Stomach (tissue), 4 donors: Measurements from ENCODE around the gene ARL13B.

Source experiments
- EP300 ChIP-seq: sonication (generic); formaldehyde crosslinking; IDR thresholded peaks from one replicate; pipeline ENCODE4 v1.6.1; 2017; ENCODE audit warnings: antibody characterized with exemption
- POLR2A ChIP-seq, 4 donors: fragments of 450-650 bp; IDR thresholded peaks; one replicate each; pipeline ENCODE4 v1.6.1; 2016; ENCODE audit warnings: antibody characterized with exemption in 4 of 4, control low read depth in 2 of 4, mild to moderate bottlenecking in 1 of 4, moderate library complexity in 1 of 4
- TF ChIP-seq, protein P1 (sequence below), 7 experiments: fragments of 450-650 bp in 4 of 7; fragments of 200-600 bp in 3 of 7; sonication (generic) in 3 of 7; IDR thresholded peaks; one replicate each; pipeline ENCODE4 v1.5.1; 2016 to 2019; ENCODE audit warnings: antibody characterized with exemption in 7 of 7, control low read depth in 2 of 7, mild to moderate bottlenecking in 1 of 7

DNA sequence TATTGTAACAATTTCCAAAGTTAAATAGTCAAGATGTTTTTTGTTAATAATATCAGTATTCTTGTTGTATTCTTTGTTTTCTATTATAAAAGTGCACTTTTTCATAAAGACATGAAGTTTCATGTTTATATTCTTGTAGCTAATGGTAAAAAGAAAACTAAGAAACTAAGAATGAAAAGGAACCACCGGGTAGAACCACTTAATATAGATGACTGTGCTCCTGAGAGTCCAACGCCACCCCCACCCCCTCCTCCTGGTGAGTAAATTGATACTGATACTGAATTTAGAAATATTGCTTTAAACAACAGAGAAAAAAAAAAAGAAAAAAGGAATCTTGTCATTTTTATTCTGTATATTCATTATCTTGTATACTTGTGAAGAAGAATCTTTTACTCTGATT, 69.3 kb downstream of the ARL13B start:
- TF ChIP-seq, protein P1, sequence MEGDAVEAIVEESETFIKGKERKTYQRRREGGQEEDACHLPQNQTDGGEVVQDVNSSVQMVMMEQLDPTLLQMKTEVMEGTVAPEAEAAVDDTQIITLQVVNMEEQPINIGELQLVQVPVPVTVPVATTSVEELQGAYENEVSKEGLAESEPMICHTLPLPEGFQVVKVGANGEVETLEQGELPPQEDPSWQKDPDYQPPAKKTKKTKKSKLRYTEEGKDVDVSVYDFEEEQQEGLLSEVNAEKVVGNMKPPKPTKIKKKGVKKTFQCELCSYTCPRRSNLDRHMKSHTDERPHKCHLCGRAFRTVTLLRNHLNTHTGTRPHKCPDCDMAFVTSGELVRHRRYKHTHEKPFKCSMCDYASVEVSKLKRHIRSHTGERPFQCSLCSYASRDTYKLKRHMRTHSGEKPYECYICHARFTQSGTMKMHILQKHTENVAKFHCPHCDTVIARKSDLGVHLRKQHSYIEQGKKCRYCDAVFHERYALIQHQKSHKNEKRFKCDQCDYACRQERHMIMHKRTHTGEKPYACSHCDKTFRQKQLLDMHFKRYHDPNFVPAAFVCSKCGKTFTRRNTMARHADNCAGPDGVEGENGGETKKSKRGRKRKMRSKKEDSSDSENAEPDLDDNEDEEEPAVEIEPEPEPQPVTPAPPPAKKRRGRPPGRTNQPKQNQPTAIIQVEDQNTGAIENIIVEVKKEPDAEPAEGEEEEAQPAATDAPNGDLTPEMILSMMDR (IDR thresholded peaks at IDR 0.05), result no peak
- no peak for TF ChIP-seq POLR2A (IDR thresholded peaks at IDR 0.05)
- no peak for TF ChIP-seq EP300
